ENCODE measurements around the gene FGR.
"Not testable (repeated sequence)": the region's sequence is repeated elsewhere in the genome, so short reads cannot be mapped to it uniquely, and the experiment has no call there.

Gene FGR

GRCh38 chr1:27630859-27631491 is 4.0 kb downstream of the FGR start:
- no peak for TF ChIP-seq CTCF (IDR thresholded peaks at IDR 0.05)
- H3K4me3 ChIP-seq: no peak overlapping the region
- peak in 1 of 2 donors; percentile 70 for DNase-seq
- H3K27me3 ChIP-seq: peaks cover 0 to 27% of the 10 kb centered on the region in 2 donors
- no peaks in the 10 kb centered on the region for H3K9me3 ChIP-seq
- peak overlapping the region; percentile 13 to 50 for H3K27ac ChIP-seq
- no peaks in the 10 kb centered on the region for H3K36me3 ChIP-seq
- peaks cover 0 to 19% (median 12%) of the 10 kb centered on the region in 4 donors for H3K4me1 ChIP-seq
- intact Hi-C loops (cut with DNase I; ENCODE audit: low total_unique reads): no loop called here

- no peak for DNase-seq
These were observed 6.3 kb downstream of the FGR start for GRCh38 chr1:27628712-27629111.

GRCh38 chr1:27627733-27628132 is 7.3 kb downstream of the FGR start:
- H3K27ac ChIP-seq; H3K36me3 ChIP-seq; intact Hi-C loops (cut with DNase I; ENCODE audit: low total_unique reads); H3K4me1 ChIP-seq; H3K9me3 ChIP-seq; H3K4me3 ChIP-seq; DNase-seq; H3K27me3 ChIP-seq: not testable (repeated sequence)

More at GRCh38 chr1:27628712-27629111, 6.3 kb downstream of the FGR start:
- H3K27ac ChIP-seq: no peak overlapping the region
- intact Hi-C loops (cut with DNase I; ENCODE audit: low total_unique reads): no loop called here
- H3K9me3 ChIP-seq: no peaks in the 10 kb centered on the region
- H3K4me1 ChIP-seq: peaks cover 0 to 9% (median 5%) of the 10 kb centered on the region in 4 donors
- H3K27me3 ChIP-seq: peaks cover 0 to 13% of the 10 kb centered on the region in 2 donors
- H3K36me3 ChIP-seq: no peaks in the 10 kb centered on the region
- no peak overlapping the region for H3K4me3 ChIP-seq
- no peak for TF ChIP-seq CTCF (IDR thresholded peaks at IDR 0.05)

- DNase-seq: no peak
- Histone ChIP-seq H3K4me1 (peaks cover 0 to 5% (median 2%) of the 10 kb centered on the region in 4 donors), H3K27ac (no peak overlapping the region)
These were observed 7.9 kb downstream of the FGR start for GRCh38 chr1:27627061-27627460.

GRCh38 chr1:27626031-27626935 is 8.7 kb downstream of the FGR start:
- H3K4me1 ChIP-seq: peaks cover 0 to 5% (median 2%) of the 10 kb centered on the region in 4 donors

More at GRCh38 chr1:27627061-27627460, 7.9 kb downstream of the FGR start:
- intact Hi-C loops (cut with DNase I; ENCODE audit: low total_unique reads): no loop called here
- no peaks in the 10 kb centered on the region for H3K36me3 ChIP-seq
- no peaks in the 10 kb centered on the region for H3K27me3 ChIP-seq
- H3K4me3 ChIP-seq: no peak overlapping the region
- no peak for TF ChIP-seq CTCF (IDR thresholded peaks at IDR 0.05)
- no peaks in the 10 kb centered on the region for H3K9me3 ChIP-seq

More at GRCh38 chr1:27626031-27626935, 8.7 kb downstream of the FGR start:
- Histone ChIP-seq H3K9me3 (no peaks in the 10 kb centered on the region), H3K27ac (no peak overlapping the region), H3K4me3 (no peak overlapping the region), H3K27me3 (no peaks in the 10 kb centered on the region), H3K36me3 (no peaks in the 10 kb centered on the region)
- intact Hi-C loops (cut with DNase I; ENCODE audit: low total_unique reads): no loop called here
- DNase-seq: no peak
- no peak for TF ChIP-seq CTCF (IDR thresholded peaks at IDR 0.05)

Data from tibial artery (tissue), 4 donors.